Calu3 (cell line): ENCODE data around the gene RELT. TPM values are rescaled to one million over a fixed set of nuclear protein-coding genes. Genes with fewer than 3 reads are reported as not detected.

Experiments used
- BruUV-seq: library from RNA; stranded (reverse); fragments of 400-500 nt; replicated peaks from 2 replicates; lab custom pipeline; 2021; lab: Mats Ljungman, UMichigan
- CTCF ChIA-PET: fragments of 300-600 bp; sonication (Branson Sonifier 250); formaldehyde crosslinking; loops from one replicate; lab custom pipeline; 2022; ENCODE audit warnings: antibody characterized with exemption; lab: Charles Lee
- DNase-seq: peaks from one replicate; pipeline ENCODE4 v3.0.0; 2022
- H3K27ac Mint-ChIP-seq: one replicate; pipeline ENCODE4 v1.8.0; 2022; ENCODE audit warnings: mixed read lengths; ENCODE audit not compliant: unreplicated experiment
- H3K27me3 Mint-ChIP-seq: one replicate; pipeline ENCODE4 v1.8.0; 2022; ENCODE audit warnings: mixed read lengths; ENCODE audit not compliant: unreplicated experiment
- H3K36me3 Mint-ChIP-seq: one replicate; pipeline ENCODE4 v1.8.0; 2022; ENCODE audit warnings: mild to moderate bottlenecking, moderate library complexity, mixed read lengths; ENCODE audit not compliant: insufficient read depth, unreplicated experiment
- H3K4me1 Mint-ChIP-seq: one replicate; pipeline ENCODE4 v1.8.0; 2022; ENCODE audit warnings: mild to moderate bottlenecking, low read depth, mixed read lengths; ENCODE audit not compliant: unreplicated experiment
- H3K4me3 Mint-ChIP-seq: one replicate; pipeline ENCODE4 v1.8.0; 2022; ENCODE audit warnings: mild to moderate bottlenecking, low read depth, moderate library complexity, mixed read lengths; ENCODE audit not compliant: unreplicated experiment
- H3K9me3 Mint-ChIP-seq: one replicate; pipeline ENCODE4 v1.8.0; 2022; ENCODE audit warnings: low read depth, mixed read lengths; ENCODE audit not compliant: unreplicated experiment
- CTCF ChIP-seq: fragments of 200-600 bp; IDR thresholded peaks from one replicate; pipeline ENCODE4 v1.8.0; 2022; ENCODE audit warnings: antibody characterized with exemption; ENCODE audit not compliant: unreplicated experiment
- intact Hi-C: fragments of 100-400 bp; cut with micrococcal nuclease; formaldehyde crosslinking; loops from one replicate; pipeline ENCODE4 v1.10.0; 2022; ENCODE audit not compliant: unreplicated experiment
- total RNA-seq: library from RNA; stranded (reverse); gene quantifications from 2 replicates; pipeline ENCODE4 v1.2.3, GENCODE V29; 2022

Gene RELT
- total RNA-seq, 1 experiment from 2014 or later = 11.8 TPM

- peak; percentile 63 for DNase-seq
- BruUV-seq = no TSS peak
- H3K27me3 Mint-ChIP-seq = no peaks in the 10 kb centered on the region
- intact Hi-C loops = loop anchor here (1.0 to 2.0 kb wide), 2 partner anchors 27 to 40 kb away; no protein-coding TSS in a partner anchor
- CTCF ChIA-PET = interaction anchor here (0.6 to 2.4 kb wide), 10 partner anchors 17 to 105 kb away, joined by 3 to 41 read pairs (median 4); partner anchors contain the start of gene ARHGEF17
- H3K36me3 Mint-ChIP-seq = no peaks in the 10 kb centered on the region
- H3K9me3 Mint-ChIP-seq = no peaks in the 10 kb centered on the region
- TF ChIP-seq CTCF = no peak
- H3K4me3 Mint-ChIP-seq = no peak overlapping the region
- H3K4me1 Mint-ChIP-seq = peaks cover 15% of the 10 kb centered on the region
- peak overlapping the region; percentile 15 for H3K27ac Mint-ChIP-seq
Measured at GRCh38 chr11:73334384-73335203, 41.6 kb upstream of the RELT start.

- CTCF ChIA-PET = interaction anchor here (0.6 to 2.4 kb wide), 13 partner anchors 8 to 411 kb away, joined by 3 to 41 read pairs (median 4); partner anchors contain the start of gene ARHGEF17
Measured at GRCh38 chr11:73335204-73335923, 40.8 kb upstream of the RELT start.

GRCh38 chr11:73337846-73338245 lies 38.4 kb upstream of the RELT start:
- intact Hi-C loops = no loop called here
- H3K9me3 Mint-ChIP-seq = no peaks in the 10 kb centered on the region
- no peaks in the 10 kb centered on the region for H3K36me3 Mint-ChIP-seq
- peaks cover 15% of the 10 kb centered on the region for H3K4me1 Mint-ChIP-seq
- BruUV-seq = no TSS peak
- no peak for TF ChIP-seq CTCF
- CTCF ChIA-PET = interaction anchor here (0.6 to 2.0 kb wide), 3 partner anchors 13 to 53 kb away, joined by 3 to 8 read pairs (median 6); no protein-coding TSS in a partner anchor
- DNase-seq = no peak
- H3K27me3 Mint-ChIP-seq = peaks cover 14% of the 10 kb centered on the region
- no peak overlapping the region for H3K27ac Mint-ChIP-seq
- H3K4me3 Mint-ChIP-seq = no peak overlapping the region

More at GRCh38 chr11:73335204-73335923, 40.8 kb upstream of the RELT start:
- no TSS peak for BruUV-seq
- TF ChIP-seq CTCF = peak; percentile 93
- peak; percentile 90 for DNase-seq
- intact Hi-C loops = loop anchor here (1.0 to 2.0 kb wide), 2 partner anchors 28 to 41 kb away; no protein-coding TSS in a partner anchor
- Mint-ChIP-seq H3K27ac (no peak overlapping the region), H3K36me3 (no peaks in the 10 kb centered on the region), H3K4me1 (peaks cover 15% of the 10 kb centered on the region), H3K9me3 (no peaks in the 10 kb centered on the region), H3K27me3 (no peaks in the 10 kb centered on the region), H3K4me3 (no peak overlapping the region)

- no peaks in the 10 kb centered on the region for H3K36me3 Mint-ChIP-seq
- TF ChIP-seq CTCF = no peak
- DNase-seq = no peak
- peaks cover 15% of the 10 kb centered on the region for H3K4me1 Mint-ChIP-seq
- intact Hi-C loops = no loop called here
- BruUV-seq = no TSS peak
- no peaks in the 10 kb centered on the region for H3K9me3 Mint-ChIP-seq
- CTCF ChIA-PET = interaction anchor here (0.6 to 2.0 kb wide), 2 partner anchors 13 to 31 kb away, joined by 3 to 8 read pairs; no protein-coding TSS in a partner anchor
- peaks cover 14% of the 10 kb centered on the region for H3K27me3 Mint-ChIP-seq
- H3K27ac Mint-ChIP-seq = no peak overlapping the region
- H3K4me3 Mint-ChIP-seq = no peak overlapping the region
Measured at GRCh38 chr11:73338279-73338678, 37.9 kb upstream of the RELT start.
